Measurements from ENCODE around the gene TIGD4. TPM values are rescaled to one million over a fixed set of nuclear protein-coding genes. Genes with fewer than 3 reads are reported as not detected.

TIGD4 gene
- total RNA-seq, 1 experiment from 2014 or later, result 1.9 TPM

DNA sequence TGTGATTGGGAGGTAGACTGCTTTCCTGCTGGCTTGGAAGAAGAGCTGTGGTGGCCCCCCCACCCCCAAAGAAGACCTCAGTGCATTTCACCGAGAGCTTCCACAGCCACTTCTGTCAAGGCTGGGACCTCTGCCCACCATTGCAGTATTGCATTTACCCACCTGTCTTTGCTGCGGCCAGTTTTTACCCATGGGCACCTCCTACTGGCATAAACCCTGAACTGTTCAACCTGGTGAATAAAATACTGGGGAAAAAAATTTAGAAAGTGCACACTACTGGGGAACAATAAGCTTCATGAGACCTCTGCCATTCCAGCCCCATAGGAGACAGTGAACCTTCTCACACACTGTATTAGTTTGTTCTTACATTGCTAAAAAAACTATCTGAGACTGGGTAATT lies 40.5 kb upstream of the TIGD4 start (continued):
- TF ChIP-seq, protein P1, sequence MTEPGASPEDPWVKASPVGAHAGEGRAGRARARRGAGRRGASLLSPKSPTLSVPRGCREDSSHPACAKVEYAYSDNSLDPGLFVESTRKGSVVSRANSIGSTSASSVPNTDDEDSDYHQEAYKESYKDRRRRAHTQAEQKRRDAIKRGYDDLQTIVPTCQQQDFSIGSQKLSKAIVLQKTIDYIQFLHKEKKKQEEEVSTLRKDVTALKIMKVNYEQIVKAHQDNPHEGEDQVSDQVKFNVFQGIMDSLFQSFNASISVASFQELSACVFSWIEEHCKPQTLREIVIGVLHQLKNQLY (CRISPR knock-in tag; IDR thresholded peaks at IDR 0.05), result no peak

DNA sequence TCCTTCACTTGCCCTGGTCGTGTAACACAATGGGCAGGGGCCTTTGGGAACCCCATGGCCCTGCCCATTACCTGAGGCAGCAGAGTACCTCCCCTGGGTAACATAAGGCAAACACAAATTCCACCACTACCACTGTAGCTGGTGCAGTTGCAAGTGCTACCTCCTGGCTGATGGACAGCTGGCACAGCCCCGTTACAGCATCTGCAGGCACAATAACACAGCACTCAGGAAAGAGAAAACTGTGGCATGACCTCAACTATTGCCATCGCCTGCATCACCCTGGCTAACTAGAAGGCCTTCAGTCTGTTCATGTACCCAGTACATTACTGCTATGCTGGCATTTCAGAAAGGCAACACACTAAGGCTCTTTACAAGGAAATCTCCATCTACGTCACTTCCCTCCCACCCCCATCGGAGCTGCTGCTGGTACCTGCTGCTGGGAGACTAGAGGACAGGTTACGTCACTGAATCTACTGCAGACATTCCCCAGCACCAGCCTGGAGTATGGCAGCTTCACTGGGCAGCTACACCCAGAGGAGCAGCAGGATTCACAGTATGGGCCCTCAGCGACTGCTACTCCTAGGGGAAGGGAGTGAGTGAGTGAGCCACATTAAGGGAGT lies 39.6 kb upstream of the TIGD4 start:
- ChIA-PET POLR2A (no interaction called here), CTCF (interaction anchor here (1.0 to 1.8 kb wide), 4 partner anchors 10 to 131 kb away, joined by 3 to 6 read pairs (median 5); partner anchors contain the start of genes ARFIP1 and TIGD4)
- H3K27ac Mint-ChIP-seq, result peak overlapping the region; percentile 18; the same call in 1 of the 2 replicates
- H3K9me3 Mint-ChIP-seq, result peaks cover 41% of the 10 kb centered on the region
- DNase-seq (ENCODE audit: low spot score), result no peak
- no peak overlapping the region for H3K4me3 Mint-ChIP-seq
- no peaks in the 10 kb centered on the region for H3K27me3 Mint-ChIP-seq (ENCODE audit: low read depth)
- TF ChIP-seq FOXJ3 (CRISPR knock-in tag; IDR thresholded peaks at IDR 0.05; ENCODE audit: borderline replicate concordance), result no peak
- TF ChIP-seq FOXP1 (CRISPR knock-in tag; IDR thresholded peaks at IDR 0.05; ENCODE audit: borderline replicate concordance), result no peak
- TF ChIP-seq, protein P2, sequence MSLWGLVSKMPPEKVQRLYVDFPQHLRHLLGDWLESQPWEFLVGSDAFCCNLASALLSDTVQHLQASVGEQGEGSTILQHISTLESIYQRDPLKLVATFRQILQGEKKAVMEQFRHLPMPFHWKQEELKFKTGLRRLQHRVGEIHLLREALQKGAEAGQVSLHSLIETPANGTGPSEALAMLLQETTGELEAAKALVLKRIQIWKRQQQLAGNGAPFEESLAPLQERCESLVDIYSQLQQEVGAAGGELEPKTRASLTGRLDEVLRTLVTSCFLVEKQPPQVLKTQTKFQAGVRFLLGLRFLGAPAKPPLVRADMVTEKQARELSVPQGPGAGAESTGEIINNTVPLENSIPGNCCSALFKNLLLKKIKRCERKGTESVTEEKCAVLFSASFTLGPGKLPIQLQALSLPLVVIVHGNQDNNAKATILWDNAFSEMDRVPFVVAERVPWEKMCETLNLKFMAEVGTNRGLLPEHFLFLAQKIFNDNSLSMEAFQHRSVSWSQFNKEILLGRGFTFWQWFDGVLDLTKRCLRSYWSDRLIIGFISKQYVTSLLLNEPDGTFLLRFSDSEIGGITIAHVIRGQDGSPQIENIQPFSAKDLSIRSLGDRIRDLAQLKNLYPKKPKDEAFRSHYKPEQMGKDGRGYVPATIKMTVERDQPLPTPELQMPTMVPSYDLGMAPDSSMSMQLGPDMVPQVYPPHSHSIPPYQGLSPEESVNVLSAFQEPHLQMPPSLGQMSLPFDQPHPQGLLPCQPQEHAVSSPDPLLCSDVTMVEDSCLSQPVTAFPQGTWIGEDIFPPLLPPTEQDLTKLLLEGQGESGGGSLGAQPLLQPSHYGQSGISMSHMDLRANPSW (CRISPR knock-in tag; conservative IDR thresholded peaks at IDR 0.05; ENCODE audit: low read depth), result no peak
- TF ChIP-seq, protein P3, sequence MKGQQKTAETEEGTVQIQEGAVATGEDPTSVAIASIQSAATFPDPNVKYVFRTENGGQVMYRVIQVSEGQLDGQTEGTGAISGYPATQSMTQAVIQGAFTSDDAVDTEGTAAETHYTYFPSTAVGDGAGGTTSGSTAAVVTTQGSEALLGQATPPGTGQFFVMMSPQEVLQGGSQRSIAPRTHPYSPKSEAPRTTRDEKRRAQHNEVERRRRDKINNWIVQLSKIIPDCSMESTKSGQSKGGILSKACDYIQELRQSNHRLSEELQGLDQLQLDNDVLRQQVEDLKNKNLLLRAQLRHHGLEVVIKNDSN (CRISPR knock-in tag; IDR thresholded peaks at IDR 0.05), result no peak
- TF ChIP-seq SOX15 (CRISPR knock-in tag; IDR thresholded peaks at IDR 0.05), result no peak
- TF ChIP-seq ZNF121 (CRISPR knock-in tag; IDR thresholded peaks at IDR 0.05), result no peak
- TF ChIP-seq, protein P4, sequence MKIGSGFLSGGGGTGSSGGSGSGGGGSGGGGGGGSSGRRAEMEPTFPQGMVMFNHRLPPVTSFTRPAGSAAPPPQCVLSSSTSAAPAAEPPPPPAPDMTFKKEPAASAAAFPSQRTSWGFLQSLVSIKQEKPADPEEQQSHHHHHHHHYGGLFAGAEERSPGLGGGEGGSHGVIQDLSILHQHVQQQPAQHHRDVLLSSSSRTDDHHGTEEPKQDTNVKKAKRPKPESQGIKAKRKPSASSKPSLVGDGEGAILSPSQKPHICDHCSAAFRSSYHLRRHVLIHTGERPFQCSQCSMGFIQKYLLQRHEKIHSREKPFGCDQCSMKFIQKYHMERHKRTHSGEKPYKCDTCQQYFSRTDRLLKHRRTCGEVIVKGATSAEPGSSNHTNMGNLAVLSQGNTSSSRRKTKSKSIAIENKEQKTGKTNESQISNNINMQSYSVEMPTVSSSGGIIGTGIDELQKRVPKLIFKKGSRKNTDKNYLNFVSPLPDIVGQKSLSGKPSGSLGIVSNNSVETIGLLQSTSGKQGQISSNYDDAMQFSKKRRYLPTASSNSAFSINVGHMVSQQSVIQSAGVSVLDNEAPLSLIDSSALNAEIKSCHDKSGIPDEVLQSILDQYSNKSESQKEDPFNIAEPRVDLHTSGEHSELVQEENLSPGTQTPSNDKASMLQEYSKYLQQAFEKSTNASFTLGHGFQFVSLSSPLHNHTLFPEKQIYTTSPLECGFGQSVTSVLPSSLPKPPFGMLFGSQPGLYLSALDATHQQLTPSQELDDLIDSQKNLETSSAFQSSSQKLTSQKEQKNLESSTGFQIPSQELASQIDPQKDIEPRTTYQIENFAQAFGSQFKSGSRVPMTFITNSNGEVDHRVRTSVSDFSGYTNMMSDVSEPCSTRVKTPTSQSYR (CRISPR knock-in tag; IDR thresholded peaks at IDR 0.05), result no peak
- TF ChIP-seq GRHL2 (CRISPR knock-in tag; IDR thresholded peaks at IDR 0.05; ENCODE audit: insufficient replicate concordance, severe bottlenecking), result no peak
- no peak for TF ChIP-seq ELF4 (CRISPR knock-in tag; IDR thresholded peaks at IDR 0.05; ENCODE audit: low read depth)
- no peak for TF ChIP-seq SMAD3 (CRISPR knock-in tag; IDR thresholded peaks at IDR 0.05; ENCODE audit: borderline replicate concordance)
- TF ChIP-seq RORB (CRISPR knock-in tag; IDR thresholded peaks at IDR 0.05), result no peak
- TF ChIP-seq CBFB (CRISPR knock-in tag; IDR thresholded peaks at IDR 0.05; ENCODE audit: low read depth), result no peak
- TF ChIP-seq, protein P5, sequence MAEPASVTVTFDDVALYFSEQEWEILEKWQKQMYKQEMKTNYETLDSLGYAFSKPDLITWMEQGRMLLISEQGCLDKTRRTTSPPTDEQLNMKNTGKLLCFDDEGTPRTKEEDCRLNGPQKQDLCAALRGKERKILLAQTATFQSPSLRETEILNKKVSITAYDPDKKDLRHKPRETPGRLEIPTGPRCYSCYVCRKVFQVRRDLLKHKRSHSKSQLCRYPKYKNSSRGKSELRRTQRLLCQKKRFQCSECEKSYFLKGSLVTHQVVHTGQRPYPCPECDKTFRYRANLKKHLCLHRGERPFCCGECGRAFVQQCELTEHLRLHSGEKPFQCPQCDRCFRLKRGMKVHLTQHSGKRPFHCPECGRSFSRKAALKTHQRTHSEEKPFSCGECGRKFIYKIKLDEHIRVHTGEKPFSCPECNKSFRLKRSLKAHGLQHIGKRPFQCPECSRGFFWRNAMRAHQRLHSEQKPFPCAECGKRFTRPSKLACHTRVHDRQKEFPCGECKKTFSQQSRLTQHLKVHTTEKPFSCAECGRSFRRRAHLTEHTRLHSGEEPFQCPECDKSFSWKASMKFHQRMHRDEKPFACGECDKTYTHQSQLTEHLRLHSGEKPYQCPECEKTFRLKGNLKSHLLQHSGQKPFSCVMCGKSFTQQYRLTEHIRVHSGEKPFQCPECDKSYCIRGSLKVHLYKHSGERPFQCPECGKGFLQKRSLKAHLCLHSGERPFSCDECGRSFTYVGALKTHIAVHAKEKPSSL (CRISPR knock-in tag; conservative IDR thresholded peaks at IDR 0.05), result no peak
- TF ChIP-seq, protein P6, sequence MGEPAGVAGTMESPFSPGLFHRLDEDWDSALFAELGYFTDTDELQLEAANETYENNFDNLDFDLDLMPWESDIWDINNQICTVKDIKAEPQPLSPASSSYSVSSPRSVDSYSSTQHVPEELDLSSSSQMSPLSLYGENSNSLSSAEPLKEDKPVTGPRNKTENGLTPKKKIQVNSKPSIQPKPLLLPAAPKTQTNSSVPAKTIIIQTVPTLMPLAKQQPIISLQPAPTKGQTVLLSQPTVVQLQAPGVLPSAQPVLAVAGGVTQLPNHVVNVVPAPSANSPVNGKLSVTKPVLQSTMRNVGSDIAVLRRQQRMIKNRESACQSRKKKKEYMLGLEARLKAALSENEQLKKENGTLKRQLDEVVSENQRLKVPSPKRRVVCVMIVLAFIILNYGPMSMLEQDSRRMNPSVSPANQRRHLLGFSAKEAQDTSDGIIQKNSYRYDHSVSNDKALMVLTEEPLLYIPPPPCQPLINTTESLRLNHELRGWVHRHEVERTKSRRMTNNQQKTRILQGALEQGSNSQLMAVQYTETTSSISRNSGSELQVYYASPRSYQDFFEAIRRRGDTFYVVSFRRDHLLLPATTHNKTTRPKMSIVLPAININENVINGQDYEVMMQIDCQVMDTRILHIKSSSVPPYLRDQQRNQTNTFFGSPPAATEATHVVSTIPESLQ (CRISPR knock-in tag; IDR thresholded peaks at IDR 0.05), result no peak
- TF ChIP-seq, protein P7, sequence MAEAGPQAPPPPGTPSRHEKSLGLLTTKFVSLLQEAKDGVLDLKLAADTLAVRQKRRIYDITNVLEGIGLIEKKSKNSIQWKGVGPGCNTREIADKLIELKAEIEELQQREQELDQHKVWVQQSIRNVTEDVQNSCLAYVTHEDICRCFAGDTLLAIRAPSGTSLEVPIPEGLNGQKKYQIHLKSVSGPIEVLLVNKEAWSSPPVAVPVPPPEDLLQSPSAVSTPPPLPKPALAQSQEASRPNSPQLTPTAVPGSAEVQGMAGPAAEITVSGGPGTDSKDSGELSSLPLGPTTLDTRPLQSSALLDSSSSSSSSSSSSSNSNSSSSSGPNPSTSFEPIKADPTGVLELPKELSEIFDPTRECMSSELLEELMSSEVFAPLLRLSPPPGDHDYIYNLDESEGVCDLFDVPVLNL (CRISPR knock-in tag; IDR thresholded peaks at IDR 0.05; ENCODE audit: borderline replicate concordance, low read depth), result no peak
- peaks cover 45% of the 10 kb centered on the region for H3K36me3 Mint-ChIP-seq
- peaks cover 24% of the 10 kb centered on the region for H3K4me1 Mint-ChIP-seq
- peak; percentile 17 for ATAC-seq
